HCT116 (cell line): Measurements from ENCODE around the gene CFDP1. TPM values are rescaled to one million over a fixed set of nuclear protein-coding genes. Genes with fewer than 3 reads are reported as not detected.

Experiments used
- ATAC-seq: fragments of 200-7000 bp; cut with Tn5 transposase; 2 replicates; pipeline ENCODE4 v1.9.1; 2020; ENCODE audit warnings: mild to moderate bottlenecking, moderate library complexity
- BruUV-seq: library from RNA; stranded (reverse); fragments of 400-500 nt; replicated peaks from 2 replicates; lab custom pipeline; 2021; lab: Mats Ljungman, UMichigan
- CTCF ChIA-PET: fragments of 300-600 bp; sonication (Branson Sonifier 250); formaldehyde crosslinking; loops from one replicate; lab custom pipeline; 2021; ENCODE audit warnings: antibody characterized with exemption; lab: Charles Lee
- POLR2A ChIA-PET: fragments of 300-600, 350-600 bp; sonication (Branson Sonifier 250); formaldehyde crosslinking; loops from one replicate; lab custom pipeline; 2021; ENCODE audit warnings: antibody characterized with exemption; lab: Charles Lee
- RAD21 ChIA-PET, 2 experiments: fragments of 300-600 bp; sonication (Branson Sonifier 250); formaldehyde crosslinking; loops; one replicate each; lab custom pipeline; 2023; ENCODE audit warnings: low total read pairs in 2 of 2; ENCODE audit not compliant: uncharacterized antibody in 2 of 2, unreplicated experiment in 2 of 2, low non-redundant PET in 1 of 2; lab: Charles Lee
- DNase-seq: peaks from one replicate; pipeline ENCODE4 v3.0.0-alpha.2; 2010; ENCODE audit warnings: low read depth, low spot score
- H2AFZ ChIP-seq: fragments of 200-600 bp; shearing (Covaris generic), sonication (generic); 2 replicates; pipeline ENCODE4 v1.6.1; 2017; ENCODE audit warnings: low read depth, mixed run types, mixed read lengths, antibody characterized with exemption, low read length; ENCODE audit not compliant: poor library complexity, severe bottlenecking
- H3K27ac ChIP-seq: 2 replicates; pipeline ENCODE4 v1.5.1; 2012; ENCODE audit warnings: low read depth, low read length
- H3K27me3 ChIP-seq: fragments of 200-600 bp; sonication (generic); 2 replicates; pipeline ENCODE4 v1.6.1; 2016; ENCODE audit warnings: mixed run types, low read length, mixed read lengths; ENCODE audit not compliant: insufficient read depth
- H3K36me3 ChIP-seq, 2 experiments: fragments of 200-500 bp in 1 of 2; fragments of 200-600 bp in 1 of 2; sonication (Bioruptor generic) in 1 of 2; sonication (generic) in 1 of 2; 2 replicates each; pipeline versions ENCODE4 v1.5.1 to v1.6.1; 2014 to 2016; ENCODE audit warnings: low read length in 2 of 2, inconsistent platforms in 1 of 2, mixed read lengths in 1 of 2, mixed run types in 1 of 2; ENCODE audit not compliant: insufficient read depth in 2 of 2, control insufficient read depth in 1 of 2
- H3K4me1 ChIP-seq, 2 experiments: fragments of 200-600 bp in 1 of 2; sonication (generic) in 1 of 2; 2 replicates each; pipeline versions ENCODE4 v1.5.1 to v1.6.1; 2012 to 2017; ENCODE audit warnings: low read length in 2 of 2, inconsistent platforms in 1 of 2, mild to moderate bottlenecking in 1 of 2, mixed read lengths in 1 of 2, mixed run types in 1 of 2, moderate library complexity in 1 of 2; ENCODE audit not compliant: insufficient read depth in 2 of 2, control insufficient read depth in 1 of 2
- H3K4me2 ChIP-seq: fragments of 200-600 bp; sonication (generic); 2 replicates; pipeline ENCODE4 v1.6.1; 2017; ENCODE audit warnings: mixed run types, low read length, mixed read lengths
- H3K4me3 ChIP-seq, 2 experiments: fragments of 200-600 bp in 1 of 2; sonication (generic) in 1 of 2; replicated peaks in 1 of 2; 2 replicates each; pipeline ENCODE4 v1.5.1; 2011 to 2016; ENCODE audit warnings: low read length in 2 of 2, control low read depth in 1 of 2, low read depth in 1 of 2, mild to moderate bottlenecking in 1 of 2, mixed read lengths in 1 of 2, mixed run types in 1 of 2
- H3K79me2 ChIP-seq: fragments of 200-600 bp; sonication (generic); 2 replicates; pipeline ENCODE4 v1.6.1; 2017; ENCODE audit warnings: mild to moderate bottlenecking, mixed run types, low read length, moderate library complexity, mixed read lengths; ENCODE audit not compliant: insufficient read depth
- H3K9ac ChIP-seq: fragments of 200-600 bp; sonication (generic); 2 replicates; pipeline ENCODE4 v1.6.1; 2016; ENCODE audit warnings: low read length, mixed read lengths
- H3K9me2 ChIP-seq: fragments of 200-600 bp; sonication (generic), shearing (Covaris generic); 2 replicates; pipeline ENCODE4 v1.6.1; 2017; ENCODE audit warnings: mixed run types, mild to moderate bottlenecking, moderate library complexity; ENCODE audit not compliant: insufficient read depth
- H3K9me3 ChIP-seq, 2 experiments: fragments of 200-500 bp in 1 of 2; fragments of 200-600 bp in 1 of 2; sonication (Bioruptor generic) in 1 of 2; sonication (generic) in 1 of 2; 2 replicates each; pipeline ENCODE4 v1.6.1; 2014 to 2017; ENCODE audit warnings: low read length in 2 of 2, mixed read lengths in 2 of 2, inconsistent platforms in 1 of 2, low read depth in 1 of 2, mild to moderate bottlenecking in 1 of 2, mixed run types in 1 of 2, moderate library complexity in 1 of 2; ENCODE audit not compliant: control insufficient read depth in 1 of 2, insufficient read depth in 1 of 2
- H4K20me1 ChIP-seq: fragments of 200-600 bp; sonication (generic), shearing (Covaris generic); 2 replicates; pipeline ENCODE4 v1.6.1; 2017; ENCODE audit warnings: mixed run types, mild to moderate bottlenecking, moderate library complexity; ENCODE audit not compliant: insufficient read depth
- CEBPB ChIP-seq: IDR thresholded peaks from 2 replicates; pipeline ENCODE4 v1.6.1; 2012; ENCODE audit warnings: low read depth
- EGR1 ChIP-seq: IDR thresholded peaks from 2 replicates; pipeline ENCODE4 v1.6.1; 2012; ENCODE audit warnings: low read depth
- ELF1 ChIP-seq: IDR thresholded peaks from 2 replicates; pipeline ENCODE4 v1.6.1; 2012; ENCODE audit warnings: low read depth, borderline replicate concordance
- EZH2 ChIP-seq: fragments of 200-600 bp; sonication (generic); IDR thresholded peaks from 2 replicates; pipeline ENCODE4 v1.6.1; 2017; ENCODE audit warnings: antibody characterized with exemption, mixed run types
- FOSL1 ChIP-seq: IDR thresholded peaks from 2 replicates; pipeline ENCODE4 v1.6.1; 2012; ENCODE audit warnings: low read depth
- JUND ChIP-seq: IDR thresholded peaks from 2 replicates; pipeline ENCODE4 v1.6.1; 2012
- POLR2AphosphoS5 ChIP-seq: IDR thresholded peaks from 2 replicates; pipeline ENCODE4 v1.6.1; 2011; ENCODE audit warnings: mild to moderate bottlenecking, low read depth, low read length, moderate library complexity
- RAD21 ChIP-seq: IDR thresholded peaks from 2 replicates; pipeline ENCODE4 v1.6.1; 2012; ENCODE audit warnings: low read depth, mild to moderate bottlenecking
- SP1 ChIP-seq: IDR thresholded peaks from 2 replicates; pipeline ENCODE4 v1.6.1; 2012; ENCODE audit warnings: low read depth
- SRF ChIP-seq: IDR thresholded peaks from 2 replicates; pipeline ENCODE4 v1.6.1; 2012; ENCODE audit warnings: low read depth
- YY1 ChIP-seq: IDR thresholded peaks from 2 replicates; pipeline ENCODE4 v1.6.1; 2011; ENCODE audit warnings: low read length, low read depth, moderate library complexity, mild to moderate bottlenecking; ENCODE audit not compliant: insufficient replicate concordance; ENCODE audit errors: extremely low read depth
- intact Hi-C: fragments of 100-400 bp; cut with micrococcal nuclease; formaldehyde crosslinking; loops from 2 replicates; pipeline ENCODE4 v1.10.0; 2022
- total RNA-seq: library from RNA; stranded (reverse); gene quantifications from one replicate; pipeline ENCODE4 v1.2.1, GENCODE V29; 2021; ENCODE audit not compliant: unreplicated experiment
- TF ChIP-seq, protein P1 (sequence below): IDR thresholded peaks from 2 replicates; pipeline ENCODE4 v1.6.1; 2012
- TF ChIP-seq, protein P2 (sequence below): IDR thresholded peaks from 2 replicates; pipeline ENCODE4 v1.6.1; 2011; ENCODE audit warnings: mild to moderate bottlenecking, low read length, moderate library complexity; ENCODE audit not compliant: insufficient replicate concordance; ENCODE audit errors: extremely low read depth
- TF ChIP-seq, protein P3 (sequence below), 3 experiments: fragments of 200-600 bp in 1 of 3; sonication (generic) in 1 of 3; IDR thresholded peaks in 2 of 3; conservative IDR thresholded peaks in 1 of 3; 2 replicates each; pipeline ENCODE4 v1.5.1; 2012 to 2017; ENCODE audit warnings: low read depth in 2 of 3, low read length in 2 of 3, antibody characterized with exemption in 1 of 3, borderline replicate concordance in 1 of 3, control low read depth in 1 of 3, mild to moderate bottlenecking in 1 of 3, mixed read lengths in 1 of 3, mixed run types in 1 of 3, moderate library complexity in 1 of 3; ENCODE audit not compliant: insufficient read depth in 1 of 3
- TF ChIP-seq, protein P4 (sequence below): IDR thresholded peaks from 2 replicates; pipeline ENCODE4 v1.6.1; 2012

Gene CFDP1
- total RNA-seq, 1 experiment from 2014 or later = 45.3 TPM

DNA sequence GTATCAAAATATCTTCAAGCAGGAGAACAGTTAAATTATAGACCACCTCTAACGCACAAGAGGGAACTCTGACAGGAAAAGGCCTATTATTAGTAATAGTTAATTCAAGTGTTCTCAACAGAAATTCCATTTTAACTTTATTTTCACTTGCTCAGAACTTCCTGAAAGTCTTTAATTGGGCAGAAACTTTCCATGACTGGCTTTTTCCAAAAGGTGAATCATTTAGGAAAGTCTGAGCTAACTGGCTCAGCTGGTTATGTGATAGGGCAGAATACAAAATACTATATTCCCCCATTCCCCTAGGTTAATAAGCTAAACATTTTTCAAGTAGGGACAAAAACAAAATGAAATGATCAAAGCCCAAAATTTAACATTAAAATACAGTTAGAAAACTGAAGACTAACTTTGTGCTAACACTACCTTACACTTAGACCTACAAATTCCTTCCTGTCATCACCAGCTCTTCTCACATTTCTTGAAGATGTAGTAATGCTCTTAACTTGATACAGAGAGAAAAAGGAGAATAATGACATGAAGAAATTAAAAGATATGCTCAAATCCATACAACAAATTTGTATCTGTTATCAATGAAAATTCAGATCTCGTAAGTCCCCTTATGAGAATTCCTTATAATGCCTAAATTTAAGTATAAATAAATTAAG lies 31.0 kb downstream of the CFDP1 start:
- H3K27me3 ChIP-seq = no peaks in the 10 kb centered on the region
- peaks cover 0 to 4% of the 10 kb centered on the region in 2 experiments; a peak in 2 of 4 replicates for H3K36me3 ChIP-seq
- no peaks in the 10 kb centered on the region for H4K20me1 ChIP-seq
- no peak overlapping the region for H3K27ac ChIP-seq
- peaks cover 0 to 7% of the 10 kb centered on the region in 2 experiments; a peak in 1 of 4 replicates for H3K4me1 ChIP-seq
- H3K9ac ChIP-seq = no peak overlapping the region
- peaks cover 5% of the 10 kb centered on the region for H3K79me2 ChIP-seq
- no peaks in the 10 kb centered on the region for H3K9me3 ChIP-seq
- no peak overlapping the region for H3K4me2 ChIP-seq
- DNase-seq (no peak), ATAC-seq (no peak)
- POLR2A ChIA-PET = no interaction called here
- no peaks in the 10 kb centered on the region for H3K9me2 ChIP-seq
- RAD21 ChIA-PET = interaction anchor here (1.9 to 2.5 kb wide), 1 partner anchor 203 kb away, joined by 6 to 10 read pairs; no protein-coding TSS in a partner anchor
- CTCF ChIA-PET = interaction anchor here (0.6 to 4.0 kb wide), 5 partner anchors 17 to 204 kb away, joined by 3 to 25 read pairs (median 4); no protein-coding TSS in a partner anchor
- H3K4me3 ChIP-seq = no peak overlapping the region
- intact Hi-C loops = loop anchor here (5.0 kb wide), 2 partner anchors 170 to 360 kb away; no protein-coding TSS in a partner anchor
- no peak overlapping the region for H2AFZ ChIP-seq
- no TSS peak for BruUV-seq
- TF ChIP-seq CEBPB (no peak), EZH2 (no peak), RAD21 (no peak), SRF (peak; percentile 96), FOSL1 (peak; percentile 90), EGR1 (peak; percentile 50; the same call in 1 of the 2 replicates), SP1 (peak; percentile 73), POLR2AphosphoS5 (no peak), YY1 (no peak), ELF1 (no peak), JUND (peak; percentile 77)
- TF ChIP-seq, protein P1, sequence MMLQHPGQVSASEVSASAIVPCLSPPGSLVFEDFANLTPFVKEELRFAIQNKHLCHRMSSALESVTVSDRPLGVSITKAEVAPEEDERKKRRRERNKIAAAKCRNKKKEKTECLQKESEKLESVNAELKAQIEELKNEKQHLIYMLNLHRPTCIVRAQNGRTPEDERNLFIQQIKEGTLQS = 0 out of 2 replicates have a peak, but pooled peaks have one; percentile 18
- TF ChIP-seq, protein P2, sequence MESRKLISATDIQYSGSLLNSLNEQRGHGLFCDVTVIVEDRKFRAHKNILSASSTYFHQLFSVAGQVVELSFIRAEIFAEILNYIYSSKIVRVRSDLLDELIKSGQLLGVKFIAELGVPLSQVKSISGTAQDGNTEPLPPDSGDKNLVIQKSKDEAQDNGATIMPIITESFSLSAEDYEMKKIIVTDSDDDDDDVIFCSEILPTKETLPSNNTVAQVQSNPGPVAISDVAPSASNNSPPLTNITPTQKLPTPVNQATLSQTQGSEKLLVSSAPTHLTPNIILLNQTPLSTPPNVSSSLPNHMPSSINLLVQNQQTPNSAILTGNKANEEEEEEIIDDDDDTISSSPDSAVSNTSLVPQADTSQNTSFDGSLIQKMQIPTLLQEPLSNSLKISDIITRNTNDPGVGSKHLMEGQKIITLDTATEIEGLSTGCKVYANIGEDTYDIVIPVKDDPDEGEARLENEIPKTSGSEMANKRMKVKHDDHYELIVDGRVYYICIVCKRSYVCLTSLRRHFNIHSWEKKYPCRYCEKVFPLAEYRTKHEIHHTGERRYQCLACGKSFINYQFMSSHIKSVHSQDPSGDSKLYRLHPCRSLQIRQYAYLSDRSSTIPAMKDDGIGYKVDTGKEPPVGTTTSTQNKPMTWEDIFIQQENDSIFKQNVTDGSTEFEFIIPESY = no peak
- TF ChIP-seq, protein P3, sequence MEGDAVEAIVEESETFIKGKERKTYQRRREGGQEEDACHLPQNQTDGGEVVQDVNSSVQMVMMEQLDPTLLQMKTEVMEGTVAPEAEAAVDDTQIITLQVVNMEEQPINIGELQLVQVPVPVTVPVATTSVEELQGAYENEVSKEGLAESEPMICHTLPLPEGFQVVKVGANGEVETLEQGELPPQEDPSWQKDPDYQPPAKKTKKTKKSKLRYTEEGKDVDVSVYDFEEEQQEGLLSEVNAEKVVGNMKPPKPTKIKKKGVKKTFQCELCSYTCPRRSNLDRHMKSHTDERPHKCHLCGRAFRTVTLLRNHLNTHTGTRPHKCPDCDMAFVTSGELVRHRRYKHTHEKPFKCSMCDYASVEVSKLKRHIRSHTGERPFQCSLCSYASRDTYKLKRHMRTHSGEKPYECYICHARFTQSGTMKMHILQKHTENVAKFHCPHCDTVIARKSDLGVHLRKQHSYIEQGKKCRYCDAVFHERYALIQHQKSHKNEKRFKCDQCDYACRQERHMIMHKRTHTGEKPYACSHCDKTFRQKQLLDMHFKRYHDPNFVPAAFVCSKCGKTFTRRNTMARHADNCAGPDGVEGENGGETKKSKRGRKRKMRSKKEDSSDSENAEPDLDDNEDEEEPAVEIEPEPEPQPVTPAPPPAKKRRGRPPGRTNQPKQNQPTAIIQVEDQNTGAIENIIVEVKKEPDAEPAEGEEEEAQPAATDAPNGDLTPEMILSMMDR (IDR thresholded peaks at IDR 0.05 in 2 of 3, conservative IDR thresholded peaks at IDR 0.05 in 1 of 3; ENCODE audit: borderline replicate concordance in 1 of 3, insufficient read depth in 1 of 3, low read depth in 2 of 3, low read length in 2 of 3) = no peak
- TF ChIP-seq, protein P4, sequence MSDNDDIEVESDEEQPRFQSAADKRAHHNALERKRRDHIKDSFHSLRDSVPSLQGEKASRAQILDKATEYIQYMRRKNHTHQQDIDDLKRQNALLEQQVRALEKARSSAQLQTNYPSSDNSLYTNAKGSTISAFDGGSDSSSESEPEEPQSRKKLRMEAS = no peak
